H9 (cell line): ENCODE data around the gene STEAP2. TPM values are rescaled to one million over a fixed set of nuclear protein-coding genes. Genes with fewer than 3 reads are reported as not detected.

Experiments
- DNase-seq: peaks from one replicate; pipeline ENCODE4 v3.0.0-alpha.2; 2017
- H2AFZ ChIP-seq: one replicate; pipeline ENCODE4 v1.6.1; 2013; ENCODE audit warnings: mild to moderate bottlenecking, low read length, control low read depth, moderate library complexity
- H2AK5ac ChIP-seq: 2 replicates; pipeline ENCODE4 v1.6.1; 2013; ENCODE audit warnings: low read length, control low read depth, mixed read lengths; ENCODE audit not compliant: insufficient read length
- H2BK120ac ChIP-seq: one replicate; pipeline ENCODE4 v1.6.1; 2013; ENCODE audit warnings: low read depth, mild to moderate bottlenecking, low read length, control low read depth, inconsistent platforms; ENCODE audit not compliant: poor library complexity, severe bottlenecking
- H2BK12ac ChIP-seq: 2 replicates; pipeline ENCODE4 v1.6.1; 2013; ENCODE audit warnings: low read length, control low read depth, mixed read lengths, low read depth; ENCODE audit not compliant: insufficient read length
- H2BK15ac ChIP-seq: 2 replicates; pipeline ENCODE4 v1.6.1; 2013; ENCODE audit warnings: low read depth, low read length, control low read depth
- H2BK20ac ChIP-seq: one replicate; pipeline ENCODE4 v1.6.1; 2013; ENCODE audit warnings: low read depth, mild to moderate bottlenecking, low read length, control low read depth, inconsistent platforms; ENCODE audit not compliant: poor library complexity, severe bottlenecking
- H2BK5ac ChIP-seq: 2 replicates; pipeline ENCODE4 v1.6.1; 2013; ENCODE audit warnings: low read length, control low read depth, mixed read lengths; ENCODE audit not compliant: insufficient read length
- H3K14ac ChIP-seq: 2 replicates; pipeline ENCODE4 v1.6.1; 2013; ENCODE audit warnings: low read length, control low read depth; ENCODE audit not compliant: insufficient read depth
- H3K18ac ChIP-seq: 2 replicates; pipeline ENCODE4 v1.6.1; 2013; ENCODE audit warnings: low read depth, mild to moderate bottlenecking, mixed read lengths, low read length, control low read depth; ENCODE audit not compliant: insufficient read length
- H3K23ac ChIP-seq: 2 replicates; pipeline ENCODE4 v1.6.1; 2013; ENCODE audit warnings: low read length, control low read depth, mixed read lengths, low read depth; ENCODE audit not compliant: insufficient read length
- H3K23me2 ChIP-seq: 2 replicates; pipeline ENCODE4 v1.6.1; 2013; ENCODE audit warnings: low read depth, mild to moderate bottlenecking, mixed read lengths, low read length, control low read depth; ENCODE audit not compliant: insufficient read length, poor library complexity, severe bottlenecking
- H3K27ac ChIP-seq: 2 replicates; pipeline ENCODE4 v1.5.1; 2013; ENCODE audit warnings: low read length, control low read depth, mixed read lengths, low read depth; ENCODE audit not compliant: insufficient read length
- H3K27me3 ChIP-seq: 2 replicates; pipeline ENCODE4 v1.6.1; 2013; ENCODE audit warnings: low read length, control low read depth, inconsistent platforms; ENCODE audit not compliant: insufficient read depth
- H3K4ac ChIP-seq: 2 replicates; pipeline ENCODE4 v1.6.1; 2013; ENCODE audit warnings: low read depth, mild to moderate bottlenecking, control low read depth, inconsistent platforms, low read length, moderate library complexity
- H3K4me1 ChIP-seq: 2 replicates; pipeline ENCODE4 v1.6.1; 2013; ENCODE audit warnings: low read length, control low read depth, inconsistent platforms; ENCODE audit not compliant: insufficient read depth
- H3K4me2 ChIP-seq: 2 replicates; pipeline ENCODE4 v1.6.1; 2013; ENCODE audit warnings: low read length, control low read depth, mixed read lengths; ENCODE audit not compliant: insufficient read length, insufficient read depth
- H3K56ac ChIP-seq: 2 replicates; pipeline ENCODE4 v1.6.1; 2013; ENCODE audit warnings: low read depth, mild to moderate bottlenecking, mixed read lengths, low read length, control low read depth; ENCODE audit not compliant: insufficient read length
- H3K79me1 ChIP-seq: 2 replicates; pipeline ENCODE4 v1.6.1; 2013; ENCODE audit warnings: low read depth, mild to moderate bottlenecking, moderate library complexity, low read length, control low read depth, inconsistent platforms; ENCODE audit not compliant: insufficient read depth, poor library complexity, severe bottlenecking
- H3K79me2 ChIP-seq: 2 replicates; pipeline ENCODE4 v1.6.1; 2013; ENCODE audit warnings: low read length, control low read depth, inconsistent platforms; ENCODE audit not compliant: insufficient read depth
- H3K9ac ChIP-seq: 2 replicates; pipeline ENCODE4 v1.6.1; 2013; ENCODE audit warnings: low read length, control low read depth, mixed read lengths; ENCODE audit not compliant: insufficient read length; ENCODE audit errors: extremely low read depth
- H3K9me3 ChIP-seq: one replicate; pipeline ENCODE4 v1.6.1; 2013; ENCODE audit warnings: low read depth, low read length, inconsistent platforms; ENCODE audit not compliant: control insufficient read depth
- H3T11ph ChIP-seq: one replicate; pipeline ENCODE4 v1.6.1; 2013; ENCODE audit warnings: mild to moderate bottlenecking, low read length, control low read depth, inconsistent platforms
- H4K20me1 ChIP-seq: one replicate; pipeline ENCODE4 v1.6.1; 2013; ENCODE audit not compliant: control insufficient read depth, insufficient read length, insufficient read depth
- H4K5ac ChIP-seq: 2 replicates; pipeline ENCODE4 v1.6.1; 2013; ENCODE audit warnings: low read depth, mild to moderate bottlenecking, mixed read lengths, low read length, control low read depth; ENCODE audit not compliant: insufficient read length
- H4K8ac ChIP-seq: replicated peaks from 2 replicates; pipeline ENCODE4 v1.6.1; 2013; ENCODE audit warnings: low read length, control low read depth, mixed read lengths, low read depth; ENCODE audit not compliant: insufficient read length
- H4K91ac ChIP-seq: 2 replicates; pipeline ENCODE4 v1.6.1; 2013; ENCODE audit warnings: low read depth, mild to moderate bottlenecking, moderate library complexity, mixed read lengths, low read length, control low read depth; ENCODE audit not compliant: insufficient read length
- H3K27ac Mint-ChIP-seq, 3 experiments: 2 replicates in 2 of 3; 3 replicates in 1 of 3; pipeline ENCODE4 v1.8.0; 2020 to 2021; ENCODE audit warnings: mixed read lengths in 3 of 3, mild to moderate bottlenecking in 1 of 3, moderate library complexity in 1 of 3
- H3K27me3 Mint-ChIP-seq: 2 replicates; pipeline ENCODE4 v1.8.0; 2021; ENCODE audit warnings: low read depth, mild to moderate bottlenecking, moderate library complexity, mixed read lengths
- H3K36me3 Mint-ChIP-seq, 3 experiments: 2 replicates in 2 of 3; 3 replicates in 1 of 3; pipeline ENCODE4 v1.8.0; 2020 to 2021; ENCODE audit warnings: low read depth in 3 of 3, mixed read lengths in 3 of 3; ENCODE audit not compliant: insufficient read depth in 1 of 3
- H3K4me1 Mint-ChIP-seq, 2 experiments: 2 replicates each; pipeline ENCODE4 v1.8.0; 2020; ENCODE audit warnings: mixed read lengths in 2 of 2
- H3K4me3 Mint-ChIP-seq, 2 experiments: 2 replicates in 1 of 2; 3 replicates in 1 of 2; pipeline ENCODE4 v1.8.0; 2020 to 2021; ENCODE audit warnings: mild to moderate bottlenecking in 2 of 2, mixed read lengths in 2 of 2, moderate library complexity in 1 of 2
- H3K9me3 Mint-ChIP-seq, 2 experiments: 2 replicates in 1 of 2; 3 replicates in 1 of 2; pipeline ENCODE4 v1.8.0; 2020; ENCODE audit warnings: mild to moderate bottlenecking in 2 of 2, mixed read lengths in 2 of 2, moderate library complexity in 1 of 2
- WGBS: extraction: QIAGEN DNeasy Blood & Tissue Kit; methylation state at CpG from one replicate; pipeline ENCODE4 v1.1.7; 2013; ENCODE audit warnings: missing lambda C conversion rate, low lambda C conversion rate, mixed read lengths; ENCODE audit not compliant: insufficient read length; ENCODE audit errors: extremely low coverage; 5-methylcytosine and 5-hydroxymethylcytosine counted together
- total RNA-seq: library from RNA; stranded (reverse); gene quantifications from 2 replicates; pipeline ENCODE4 v1.2.1, GENCODE V29; 2021
- TF ChIP-seq, protein P1 (sequence below): fragments of 200-600 bp; sonication (generic); conservative IDR thresholded peaks from 3 replicates; pipeline ENCODE4 v1.8.0; 2021; ENCODE audit warnings: antibody characterized with exemption, mild to moderate bottlenecking

The STEAP2 gene
- total RNA-seq, 1 experiment from 2014 or later = 6.7 TPM

GRCh38 chr7:90191648-90192047, 19.9 kb upstream of the STEAP2 start:
- H3K27ac Mint-ChIP-seq = no peak overlapping the region
- H3K27me3 Mint-ChIP-seq = no peaks in the 10 kb centered on the region; the same call in none of the 2 replicates
- Histone ChIP-seq H2BK15ac (no peak overlapping the region), H4K8ac (no peak overlapping the region), H3K18ac (no peak overlapping the region), H3K27ac (no peak overlapping the region), H3K23me2 (no peaks in the 10 kb centered on the region), H3K56ac (no peak overlapping the region), H3K79me1 (no peaks in the 10 kb centered on the region), H3K14ac (no peak overlapping the region), H2AK5ac (no peak overlapping the region), H2BK120ac (no peak overlapping the region), H4K5ac (no peak overlapping the region), H4K91ac (no peak overlapping the region), H4K20me1 (no peaks in the 10 kb centered on the region), H3K9me3 (peaks cover 28% of the 10 kb centered on the region), H2BK5ac (no peak overlapping the region), H3K23ac (no peak overlapping the region), H3K4ac (no peak overlapping the region), H3T11ph (no peak overlapping the region), H3K27me3 (no peaks in the 10 kb centered on the region), H2BK20ac (no peak overlapping the region), H3K79me2 (no peaks in the 10 kb centered on the region), H2BK12ac (no peak overlapping the region), H3K4me1 (no peaks in the 10 kb centered on the region), H3K9ac (no peak overlapping the region), H2AFZ (no peak overlapping the region), H3K4me2 (no peak overlapping the region)
- no peaks in the 10 kb centered on the region for H3K4me1 Mint-ChIP-seq
- DNase-seq = no peak
- H3K9me3 Mint-ChIP-seq = peaks cover 32 to 42% of the 10 kb centered on the region in 2 experiments
- TF ChIP-seq, protein P1, sequence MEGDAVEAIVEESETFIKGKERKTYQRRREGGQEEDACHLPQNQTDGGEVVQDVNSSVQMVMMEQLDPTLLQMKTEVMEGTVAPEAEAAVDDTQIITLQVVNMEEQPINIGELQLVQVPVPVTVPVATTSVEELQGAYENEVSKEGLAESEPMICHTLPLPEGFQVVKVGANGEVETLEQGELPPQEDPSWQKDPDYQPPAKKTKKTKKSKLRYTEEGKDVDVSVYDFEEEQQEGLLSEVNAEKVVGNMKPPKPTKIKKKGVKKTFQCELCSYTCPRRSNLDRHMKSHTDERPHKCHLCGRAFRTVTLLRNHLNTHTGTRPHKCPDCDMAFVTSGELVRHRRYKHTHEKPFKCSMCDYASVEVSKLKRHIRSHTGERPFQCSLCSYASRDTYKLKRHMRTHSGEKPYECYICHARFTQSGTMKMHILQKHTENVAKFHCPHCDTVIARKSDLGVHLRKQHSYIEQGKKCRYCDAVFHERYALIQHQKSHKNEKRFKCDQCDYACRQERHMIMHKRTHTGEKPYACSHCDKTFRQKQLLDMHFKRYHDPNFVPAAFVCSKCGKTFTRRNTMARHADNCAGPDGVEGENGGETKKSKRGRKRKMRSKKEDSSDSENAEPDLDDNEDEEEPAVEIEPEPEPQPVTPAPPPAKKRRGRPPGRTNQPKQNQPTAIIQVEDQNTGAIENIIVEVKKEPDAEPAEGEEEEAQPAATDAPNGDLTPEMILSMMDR = no peak
- no peak overlapping the region for H3K4me3 Mint-ChIP-seq
- WGBS = no CpG with 5 or more reads among the region's 1 CpG
- peaks cover 2 to 21% (median 9%) of the 10 kb centered on the region in 3 experiments; a peak in 6 of 7 replicates for H3K36me3 Mint-ChIP-seq
